HCT116 (cell line): ENCODE results near the gene TPD52L1.

Source experiments
- JUND ChIP-seq: IDR thresholded peaks from 2 replicates; pipeline ENCODE4 v1.6.1; 2012
- POLR2A ChIP-seq: IDR thresholded peaks from 2 replicates; pipeline ENCODE4 v1.7.0; 2011; ENCODE audit warnings: borderline replicate concordance; ENCODE audit not compliant: insufficient read depth, insufficient read length; ENCODE audit errors: extremely low read depth
- POLR2AphosphoS5 ChIP-seq: IDR thresholded peaks from 2 replicates; pipeline ENCODE4 v1.6.1; 2011; ENCODE audit warnings: mild to moderate bottlenecking, low read depth, low read length, moderate library complexity
- RAD21 ChIP-seq: IDR thresholded peaks from 2 replicates; pipeline ENCODE4 v1.6.1; 2012; ENCODE audit warnings: low read depth, mild to moderate bottlenecking
- TCF7L2 ChIP-seq: IDR thresholded peaks from 2 replicates; pipeline ENCODE4 v1.7.0; 2011; ENCODE audit warnings: borderline replicate concordance, inconsistent platforms; ENCODE audit not compliant: insufficient read depth, insufficient read length; ENCODE audit errors: extremely low read depth
- ZFX ChIP-seq: fragments of 450-650 bp; IDR thresholded peaks from 2 replicates; pipeline ENCODE4 v1.6.1; 2017
- ZNF274 ChIP-seq: fragments of 200-500 bp; sonication (Bioruptor generic); IDR thresholded peaks from 2 replicates; pipeline ENCODE4 v1.6.1; 2014; ENCODE audit warnings: mild to moderate bottlenecking, low read depth, low read length, inconsistent platforms
- TF ChIP-seq, protein P1 (sequence below): IDR thresholded peaks from 2 replicates; pipeline ENCODE4 v1.6.1; 2011; ENCODE audit warnings: mild to moderate bottlenecking, low read length, moderate library complexity; ENCODE audit not compliant: insufficient replicate concordance; ENCODE audit errors: extremely low read depth
- TF ChIP-seq, protein P2 (sequence below), 3 experiments: fragments of 200-600 bp in 1 of 3; sonication (generic) in 1 of 3; IDR thresholded peaks in 2 of 3; conservative IDR thresholded peaks in 1 of 3; 2 replicates each; pipeline ENCODE4 v1.5.1; 2012 to 2017; ENCODE audit warnings: low read depth in 2 of 3, low read length in 2 of 3, antibody characterized with exemption in 1 of 3, borderline replicate concordance in 1 of 3, control low read depth in 1 of 3, mild to moderate bottlenecking in 1 of 3, mixed read lengths in 1 of 3, mixed run types in 1 of 3, moderate library complexity in 1 of 3; ENCODE audit not compliant: insufficient read depth in 1 of 3
- TF ChIP-seq, protein P3 (sequence below): IDR thresholded peaks from 2 replicates; pipeline ENCODE4 v1.6.1; 2012

DNA sequence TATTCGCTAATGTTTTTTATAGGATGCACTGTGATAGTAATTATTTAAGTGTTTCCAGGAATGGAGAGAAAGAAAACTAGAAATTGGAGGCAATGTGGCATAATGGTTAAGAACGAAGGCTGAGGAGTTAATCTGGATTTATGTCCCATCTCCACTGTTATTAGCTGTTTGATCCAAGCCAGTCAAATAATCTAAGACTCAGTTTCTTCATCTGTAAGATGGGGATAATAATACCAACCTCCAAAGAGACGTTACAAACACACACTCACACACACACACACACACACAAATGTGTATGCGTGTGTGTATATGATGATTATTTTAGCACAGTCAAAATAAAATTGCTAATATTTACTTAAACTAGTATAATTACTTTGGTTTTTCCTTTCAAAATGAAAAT, 36.9 kb upstream of the TPD52L1 start:
- TF ChIP-seq, protein P1, sequence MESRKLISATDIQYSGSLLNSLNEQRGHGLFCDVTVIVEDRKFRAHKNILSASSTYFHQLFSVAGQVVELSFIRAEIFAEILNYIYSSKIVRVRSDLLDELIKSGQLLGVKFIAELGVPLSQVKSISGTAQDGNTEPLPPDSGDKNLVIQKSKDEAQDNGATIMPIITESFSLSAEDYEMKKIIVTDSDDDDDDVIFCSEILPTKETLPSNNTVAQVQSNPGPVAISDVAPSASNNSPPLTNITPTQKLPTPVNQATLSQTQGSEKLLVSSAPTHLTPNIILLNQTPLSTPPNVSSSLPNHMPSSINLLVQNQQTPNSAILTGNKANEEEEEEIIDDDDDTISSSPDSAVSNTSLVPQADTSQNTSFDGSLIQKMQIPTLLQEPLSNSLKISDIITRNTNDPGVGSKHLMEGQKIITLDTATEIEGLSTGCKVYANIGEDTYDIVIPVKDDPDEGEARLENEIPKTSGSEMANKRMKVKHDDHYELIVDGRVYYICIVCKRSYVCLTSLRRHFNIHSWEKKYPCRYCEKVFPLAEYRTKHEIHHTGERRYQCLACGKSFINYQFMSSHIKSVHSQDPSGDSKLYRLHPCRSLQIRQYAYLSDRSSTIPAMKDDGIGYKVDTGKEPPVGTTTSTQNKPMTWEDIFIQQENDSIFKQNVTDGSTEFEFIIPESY: no peak
- TF ChIP-seq, protein P2, sequence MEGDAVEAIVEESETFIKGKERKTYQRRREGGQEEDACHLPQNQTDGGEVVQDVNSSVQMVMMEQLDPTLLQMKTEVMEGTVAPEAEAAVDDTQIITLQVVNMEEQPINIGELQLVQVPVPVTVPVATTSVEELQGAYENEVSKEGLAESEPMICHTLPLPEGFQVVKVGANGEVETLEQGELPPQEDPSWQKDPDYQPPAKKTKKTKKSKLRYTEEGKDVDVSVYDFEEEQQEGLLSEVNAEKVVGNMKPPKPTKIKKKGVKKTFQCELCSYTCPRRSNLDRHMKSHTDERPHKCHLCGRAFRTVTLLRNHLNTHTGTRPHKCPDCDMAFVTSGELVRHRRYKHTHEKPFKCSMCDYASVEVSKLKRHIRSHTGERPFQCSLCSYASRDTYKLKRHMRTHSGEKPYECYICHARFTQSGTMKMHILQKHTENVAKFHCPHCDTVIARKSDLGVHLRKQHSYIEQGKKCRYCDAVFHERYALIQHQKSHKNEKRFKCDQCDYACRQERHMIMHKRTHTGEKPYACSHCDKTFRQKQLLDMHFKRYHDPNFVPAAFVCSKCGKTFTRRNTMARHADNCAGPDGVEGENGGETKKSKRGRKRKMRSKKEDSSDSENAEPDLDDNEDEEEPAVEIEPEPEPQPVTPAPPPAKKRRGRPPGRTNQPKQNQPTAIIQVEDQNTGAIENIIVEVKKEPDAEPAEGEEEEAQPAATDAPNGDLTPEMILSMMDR (IDR thresholded peaks at IDR 0.05 in 2 of 3, conservative IDR thresholded peaks at IDR 0.05 in 1 of 3; ENCODE audit: borderline replicate concordance in 1 of 3, insufficient read depth in 1 of 3, low read depth in 2 of 3, low read length in 2 of 3): no peak
- TF ChIP-seq ZNF274 (no peak), RAD21 (no peak), POLR2AphosphoS5 (no peak), TCF7L2 (no peak), POLR2A (no peak), JUND (no peak), ZFX (no peak)
- TF ChIP-seq, protein P3, sequence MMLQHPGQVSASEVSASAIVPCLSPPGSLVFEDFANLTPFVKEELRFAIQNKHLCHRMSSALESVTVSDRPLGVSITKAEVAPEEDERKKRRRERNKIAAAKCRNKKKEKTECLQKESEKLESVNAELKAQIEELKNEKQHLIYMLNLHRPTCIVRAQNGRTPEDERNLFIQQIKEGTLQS: no peak
